Measurements from ENCODE around the gene IDH2.

DNA sequence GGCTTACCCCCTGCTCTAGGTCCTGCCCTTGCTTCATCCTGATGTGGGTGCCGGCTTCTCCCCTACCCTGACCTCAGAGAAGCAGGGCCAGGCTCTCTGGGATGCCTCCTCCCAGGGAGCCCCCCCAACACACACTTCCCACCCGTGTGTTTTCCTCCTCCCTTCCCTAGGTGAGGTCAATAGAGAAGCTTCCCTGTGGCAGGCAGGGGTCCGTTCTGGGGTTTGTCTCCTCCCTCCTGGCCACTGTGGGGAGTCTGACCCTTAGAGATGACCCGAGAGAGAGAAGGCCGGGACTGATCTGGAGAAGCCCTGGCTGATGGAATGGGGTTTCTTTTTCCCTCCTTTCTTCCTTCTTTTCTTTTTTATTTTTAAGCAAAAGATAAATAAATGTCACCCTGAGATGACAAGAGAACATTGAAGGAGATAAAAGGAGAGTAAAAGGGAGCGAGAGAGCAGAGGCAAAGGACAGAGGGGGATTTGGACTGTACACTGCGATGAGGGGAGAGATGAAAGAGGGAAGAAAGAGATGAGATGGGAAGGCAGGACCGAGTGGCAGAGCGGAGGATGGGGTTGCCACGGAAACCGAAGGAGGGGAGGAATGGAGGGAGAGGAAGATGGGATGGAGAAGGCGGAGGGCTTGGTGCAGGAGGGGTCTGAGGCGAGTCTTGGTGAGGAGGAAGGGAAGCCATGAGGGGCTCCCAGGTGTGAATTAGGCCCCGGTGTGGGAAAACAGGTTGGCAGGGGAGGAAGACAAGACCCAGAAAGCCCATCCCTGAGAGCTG is 48.4 kb downstream of the IDH2 start:
- no peak for TF ChIP-seq POLR2AphosphoS5 (IDR thresholded peaks at IDR 0.05)
- TF ChIP-seq, protein P1, sequence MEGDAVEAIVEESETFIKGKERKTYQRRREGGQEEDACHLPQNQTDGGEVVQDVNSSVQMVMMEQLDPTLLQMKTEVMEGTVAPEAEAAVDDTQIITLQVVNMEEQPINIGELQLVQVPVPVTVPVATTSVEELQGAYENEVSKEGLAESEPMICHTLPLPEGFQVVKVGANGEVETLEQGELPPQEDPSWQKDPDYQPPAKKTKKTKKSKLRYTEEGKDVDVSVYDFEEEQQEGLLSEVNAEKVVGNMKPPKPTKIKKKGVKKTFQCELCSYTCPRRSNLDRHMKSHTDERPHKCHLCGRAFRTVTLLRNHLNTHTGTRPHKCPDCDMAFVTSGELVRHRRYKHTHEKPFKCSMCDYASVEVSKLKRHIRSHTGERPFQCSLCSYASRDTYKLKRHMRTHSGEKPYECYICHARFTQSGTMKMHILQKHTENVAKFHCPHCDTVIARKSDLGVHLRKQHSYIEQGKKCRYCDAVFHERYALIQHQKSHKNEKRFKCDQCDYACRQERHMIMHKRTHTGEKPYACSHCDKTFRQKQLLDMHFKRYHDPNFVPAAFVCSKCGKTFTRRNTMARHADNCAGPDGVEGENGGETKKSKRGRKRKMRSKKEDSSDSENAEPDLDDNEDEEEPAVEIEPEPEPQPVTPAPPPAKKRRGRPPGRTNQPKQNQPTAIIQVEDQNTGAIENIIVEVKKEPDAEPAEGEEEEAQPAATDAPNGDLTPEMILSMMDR (IDR thresholded peaks at IDR 0.05), result no peak
- no peak for TF ChIP-seq POLR2A (IDR thresholded peaks at IDR 0.05)

Data from breast epithelium (tissue), 3 donors.